Stimulated activated CD4-positive, alpha-beta T cell treated with anti-CD3 and anti-CD28 coated beads, Interleukin-1b, Interleukin-23, amount 100 ng/mL, for 24 hours (primary cell): ENCODE measurements around the gene TNFRSF21.
"Not testable (repeated sequence)": the region's sequence is repeated elsewhere in the genome, so short reads cannot be mapped to it uniquely, and the experiment has no call there.

Experiments
- DNase-seq, 4 experiments: peaks; one replicate each; pipeline ENCODE4 v3.0.0-alpha.2; 2020; ENCODE audit warnings: low read depth in 4 of 4, low spot score in 1 of 4

The TNFRSF21 gene

DNA sequence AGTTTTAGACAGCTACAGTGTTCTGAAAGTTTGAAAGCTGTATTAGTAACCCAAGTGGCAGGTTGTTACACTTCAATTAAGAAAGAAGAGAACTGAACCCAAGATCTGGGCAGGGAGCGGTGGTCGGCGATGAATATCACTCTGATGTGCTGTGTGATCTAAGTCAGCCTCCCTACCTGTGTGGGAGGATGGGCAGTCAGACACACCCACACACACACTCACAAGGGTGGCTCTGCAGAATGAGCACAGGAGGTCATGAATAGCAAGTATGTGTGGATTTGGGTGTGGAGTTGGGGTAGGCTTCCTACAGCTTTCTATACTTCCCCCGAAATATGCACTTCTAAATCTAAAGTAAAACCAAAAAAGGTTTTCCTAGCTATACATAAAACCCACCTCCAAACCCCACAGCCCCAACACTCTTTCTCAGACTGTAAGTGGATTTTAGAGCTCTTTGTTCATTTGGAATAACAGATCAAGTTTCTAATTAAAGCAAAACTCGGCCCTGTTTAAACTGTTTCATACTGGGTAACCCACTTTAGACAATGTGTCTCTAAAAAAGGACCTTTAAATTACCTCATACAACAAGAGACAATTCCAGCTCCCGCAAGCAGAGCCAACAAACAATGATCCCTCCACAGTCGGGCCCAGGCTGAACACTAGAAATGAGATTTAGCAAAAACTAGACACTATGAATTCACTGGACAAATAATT is 19.4 kb downstream of the TNFRSF21 start:
- no peak for DNase-seq

DNA sequence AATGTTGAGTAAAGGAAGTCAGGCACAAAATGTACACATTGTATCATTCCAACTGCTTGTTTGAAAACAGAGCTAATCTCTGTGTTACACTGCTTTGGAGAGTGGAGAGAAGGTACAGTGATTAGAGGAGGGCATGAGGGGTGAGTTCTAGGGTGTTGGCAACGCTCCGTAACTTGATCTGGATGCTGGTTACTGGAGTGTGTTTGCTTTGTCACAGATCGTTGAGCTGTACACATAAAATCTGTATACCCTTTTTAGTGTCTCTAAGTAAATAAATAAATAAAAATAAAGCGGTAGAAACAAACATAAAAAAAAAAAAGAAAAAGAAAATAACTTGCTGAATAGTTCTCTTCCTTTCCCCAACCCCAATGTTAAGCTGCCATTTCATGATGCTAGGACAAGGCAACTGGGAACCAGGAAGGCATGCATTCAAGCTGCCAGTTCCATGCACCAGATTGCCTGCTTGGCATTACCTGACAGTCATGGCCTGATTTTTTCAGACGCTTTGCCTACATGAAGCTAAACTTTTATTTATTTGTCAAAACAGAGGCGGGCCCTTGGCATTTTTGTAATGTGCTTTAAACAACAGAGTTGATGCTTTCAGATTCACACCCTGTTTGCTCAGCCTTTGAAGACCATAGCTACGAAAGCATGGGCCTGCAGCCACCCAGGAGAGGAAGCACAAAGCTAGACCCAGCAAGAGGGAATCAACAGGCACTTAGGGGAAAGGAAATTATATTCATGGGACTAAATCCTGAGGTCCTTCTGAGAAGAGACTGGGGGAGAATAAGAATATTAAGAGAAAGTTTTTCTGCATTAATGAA is 21.2 kb downstream of the TNFRSF21 start:
- DNase-seq: no peak

DNA sequence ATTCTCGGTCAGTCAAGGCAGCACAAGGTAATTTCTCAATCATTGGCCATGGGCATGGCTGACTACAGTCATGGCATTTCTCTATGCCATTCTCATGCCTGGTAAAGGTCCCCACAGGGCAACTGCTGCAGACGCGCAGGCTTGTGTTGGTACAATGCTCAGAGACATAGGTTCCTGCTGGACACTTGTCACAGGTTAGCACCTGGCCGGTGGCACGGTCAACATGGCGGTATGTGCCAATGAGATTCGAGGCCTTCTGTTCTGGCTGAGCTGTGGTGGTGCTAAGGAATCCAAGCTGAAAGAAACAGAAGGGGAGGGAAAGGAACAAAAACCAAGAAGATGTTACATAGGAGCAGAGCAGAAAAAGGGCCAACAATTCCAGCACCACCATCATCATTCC is 23.4 kb downstream of the TNFRSF21 start:
- no peak for DNase-seq

- no peak for DNase-seq
Measured at GRCh38 chr6:47283993-47284392, 25.7 kb downstream of the TNFRSF21 start.

DNA sequence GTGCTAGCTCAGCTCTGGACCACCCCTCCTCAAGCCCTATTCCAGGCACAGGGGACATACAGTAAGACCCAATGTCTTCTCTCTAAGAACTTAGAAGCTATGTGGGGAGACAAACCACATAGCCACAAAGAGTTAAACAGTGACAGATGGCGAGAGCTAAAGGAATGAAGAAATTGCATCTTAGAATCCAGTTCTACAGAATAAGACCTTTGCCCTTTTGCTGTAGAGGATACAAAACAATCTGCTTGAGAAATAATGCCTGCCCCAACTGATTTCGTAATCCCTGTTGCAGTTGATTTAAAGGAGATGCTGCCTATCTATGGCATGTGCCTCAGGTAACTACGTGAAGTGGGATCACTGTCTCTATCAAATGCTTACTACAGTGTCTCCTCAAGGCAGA is 31.2 kb downstream of the TNFRSF21 start:
- DNase-seq: no peak

DNA sequence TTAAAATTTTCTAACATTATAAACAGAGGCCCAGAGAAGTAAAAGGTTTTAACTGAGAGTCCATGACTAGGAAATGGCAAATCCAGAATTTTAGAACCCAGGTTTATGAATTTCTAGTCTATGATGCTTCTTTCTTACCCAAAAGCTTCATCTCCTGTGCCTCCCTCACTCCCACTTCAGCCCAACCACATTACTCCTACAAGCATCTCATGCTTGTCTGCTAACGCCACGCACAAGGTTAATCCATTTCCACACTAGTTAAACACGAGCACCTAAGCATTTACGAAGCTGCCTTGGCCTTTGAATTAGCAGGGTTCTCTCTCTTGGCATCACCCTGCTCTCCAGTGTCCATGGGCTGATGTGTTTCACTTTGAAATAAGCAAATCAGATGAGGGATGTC is 32.0 kb downstream of the TNFRSF21 start:
- no peak for DNase-seq

- DNase-seq: no peak
Measured at GRCh38 chr6:47276377-47276776, 33.3 kb downstream of the TNFRSF21 start.

- no peak for DNase-seq
Measured at GRCh38 chr6:47275640-47276039, 34.1 kb downstream of the TNFRSF21 start.

- not testable (repeated sequence) for DNase-seq
Measured at GRCh38 chr6:47275132-47275531, 34.6 kb downstream of the TNFRSF21 start.

DNA sequence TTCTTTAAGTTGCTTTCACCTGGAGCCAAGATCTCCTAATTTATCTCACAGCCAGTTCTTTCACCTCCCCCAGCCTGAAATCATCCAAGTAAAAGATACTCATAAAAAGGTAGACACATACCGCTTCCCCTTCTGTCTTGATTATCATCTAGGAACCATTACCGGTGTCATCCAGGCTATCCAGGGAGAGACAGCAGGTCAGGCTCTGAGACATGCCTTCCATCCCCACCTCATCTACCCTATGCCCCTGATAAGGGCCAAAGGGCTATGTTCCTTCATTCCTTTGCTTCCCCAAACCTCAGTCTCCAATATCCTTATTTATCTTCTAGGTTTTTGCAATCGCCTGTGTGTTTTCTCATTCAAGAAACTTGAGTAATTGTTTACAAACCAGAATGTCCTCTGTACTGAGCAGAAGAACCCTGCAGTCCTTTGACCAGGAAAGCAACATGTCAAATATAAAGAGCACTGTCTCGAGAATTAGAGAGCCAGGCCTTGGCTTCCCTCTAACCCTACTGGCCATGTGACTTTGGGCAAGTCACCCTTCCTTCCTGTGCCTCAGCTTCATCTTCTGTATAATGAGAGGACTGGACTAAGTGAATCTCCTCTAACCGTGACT is 41.0 kb downstream of the TNFRSF21 start:
- DNase-seq: no peak

GRCh38 chr6:47267301-47267700 is 42.4 kb downstream of the TNFRSF21 start:
- DNase-seq: no peak

- no peak for DNase-seq
Measured at GRCh38 chr6:47265971-47266370, 43.7 kb downstream of the TNFRSF21 start.

GRCh38 chr6:47264775-47265184 is 44.9 kb downstream of the TNFRSF21 start:
- no peak for DNase-seq

- DNase-seq: no peak
Measured at GRCh38 chr6:47263268-47263667, 46.4 kb downstream of the TNFRSF21 start.

- DNase-seq: no peak
Measured at GRCh38 chr6:47262231-47262630, 47.5 kb downstream of the TNFRSF21 start.

- no peak for DNase-seq
Measured at GRCh38 chr6:47261191-47261590, 48.5 kb downstream of the TNFRSF21 start.

DNA sequence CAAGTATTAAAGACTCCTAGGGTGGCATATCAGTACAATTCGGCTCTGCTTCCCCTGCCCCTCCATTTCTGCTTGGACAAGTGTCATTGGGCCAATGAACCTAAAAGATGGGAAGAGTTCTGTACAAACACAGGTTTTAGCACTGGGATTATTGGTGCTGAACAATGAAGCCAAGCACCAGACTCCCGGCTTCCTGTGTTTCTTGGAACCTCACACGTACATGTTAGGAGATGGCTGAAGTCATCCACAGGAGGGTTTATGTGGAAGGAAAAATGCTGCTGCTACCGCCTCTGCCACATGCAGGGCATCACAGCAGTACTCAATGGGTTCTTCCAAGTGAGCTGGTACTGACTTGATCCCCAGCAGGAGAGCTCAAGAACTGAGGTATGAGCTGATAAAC is 49.7 kb downstream of the TNFRSF21 start:
- no peak for DNase-seq

- DNase-seq: no peak
Measured at GRCh38 chr6:47258724-47259347, 50.9 kb downstream of the TNFRSF21 start.

DNA sequence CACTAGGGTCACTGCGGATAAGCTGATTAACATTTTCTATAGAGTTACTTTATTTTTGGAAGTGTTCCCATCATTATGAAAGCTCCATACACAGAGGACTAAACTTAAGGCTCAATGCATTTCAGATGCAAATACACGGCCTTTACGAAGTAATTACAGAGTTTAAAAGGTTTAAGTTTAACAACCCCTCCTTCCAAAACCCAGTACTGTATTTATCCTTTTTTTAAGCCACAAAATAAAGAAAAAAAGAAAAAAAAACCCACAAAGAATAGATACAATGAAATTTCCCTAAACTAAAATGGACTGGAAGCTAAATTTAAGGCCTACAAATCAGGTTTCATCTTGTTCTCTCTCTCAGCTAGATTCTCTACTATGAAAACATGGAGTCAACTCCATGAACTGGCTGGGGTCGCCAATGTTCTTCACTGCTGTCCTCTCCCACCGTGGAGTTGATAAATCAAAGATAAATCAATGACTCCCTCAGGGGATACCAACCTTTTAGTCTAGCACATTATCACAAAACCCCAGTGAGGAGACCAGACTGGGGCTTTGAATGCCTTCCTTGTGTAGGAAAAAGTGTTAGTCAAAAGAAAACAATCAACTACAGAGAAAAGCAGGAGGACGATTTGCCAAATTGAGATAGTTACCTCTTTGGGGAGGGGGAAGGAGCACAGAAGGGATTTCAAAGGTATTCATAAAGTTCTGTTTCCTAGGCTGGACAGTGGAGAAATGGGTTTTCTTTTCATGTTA is 52.5 kb downstream of the TNFRSF21 start:
- no peak for DNase-seq

DNA sequence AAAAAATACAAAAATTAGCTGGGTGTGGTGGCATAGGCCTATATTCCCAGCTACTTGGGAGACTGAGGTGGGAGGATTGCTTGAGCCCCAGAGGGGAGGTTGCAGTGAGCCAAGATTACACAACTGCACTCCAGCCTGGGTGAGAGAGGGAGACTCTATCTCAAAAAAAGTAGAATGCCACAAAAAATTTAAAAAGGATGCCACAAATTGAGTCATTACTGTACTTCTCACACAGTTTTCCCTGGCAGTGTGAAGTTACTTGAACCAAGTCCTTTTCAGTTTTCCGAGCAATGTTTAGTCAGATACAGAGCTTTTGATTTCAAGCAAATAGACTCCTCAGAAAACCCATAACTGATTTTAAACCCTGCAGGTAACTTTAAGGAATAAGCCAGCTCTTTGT is 53.3 kb downstream of the TNFRSF21 start:
- DNase-seq: no peak

DNA sequence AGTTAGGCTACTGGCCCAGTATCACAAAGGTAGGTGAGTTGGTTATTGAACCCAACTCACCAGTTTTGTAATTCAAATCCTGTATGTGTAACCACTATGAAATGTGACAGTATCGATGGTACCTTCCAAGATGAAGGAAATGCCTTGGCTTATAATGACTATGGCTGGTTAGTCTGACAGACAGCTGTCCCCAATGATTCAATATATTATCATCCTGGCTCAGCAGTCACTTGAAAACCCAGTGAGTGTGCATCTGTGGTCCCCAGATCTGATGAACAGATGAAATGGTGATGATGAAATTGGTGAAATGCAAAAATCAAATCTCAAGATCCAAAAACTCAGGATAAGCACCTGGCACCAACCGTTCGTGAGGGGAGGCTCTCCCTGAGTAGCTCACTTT is 54.8 kb downstream of the TNFRSF21 start:
- DNase-seq: no peak
